Calu3 (cell line): ENCODE results near the gene FARS2. TPM values are rescaled to one million over a fixed set of nuclear protein-coding genes. Genes with fewer than 3 reads are reported as not detected.

Experiments used
- BruUV-seq: library from RNA; stranded (reverse); fragments of 400-500 nt; replicated peaks from 2 replicates; lab custom pipeline; 2021; lab: Mats Ljungman, UMichigan
- CTCF ChIA-PET: fragments of 300-600 bp; sonication (Branson Sonifier 250); formaldehyde crosslinking; loops from one replicate; lab custom pipeline; 2022; ENCODE audit warnings: antibody characterized with exemption; lab: Charles Lee
- DNase-seq: peaks from one replicate; pipeline ENCODE4 v3.0.0; 2022
- H3K27ac Mint-ChIP-seq: one replicate; pipeline ENCODE4 v1.8.0; 2022; ENCODE audit warnings: mixed read lengths; ENCODE audit not compliant: unreplicated experiment
- H3K27me3 Mint-ChIP-seq: one replicate; pipeline ENCODE4 v1.8.0; 2022; ENCODE audit warnings: mixed read lengths; ENCODE audit not compliant: unreplicated experiment
- H3K36me3 Mint-ChIP-seq: one replicate; pipeline ENCODE4 v1.8.0; 2022; ENCODE audit warnings: mild to moderate bottlenecking, moderate library complexity, mixed read lengths; ENCODE audit not compliant: insufficient read depth, unreplicated experiment
- H3K4me1 Mint-ChIP-seq: one replicate; pipeline ENCODE4 v1.8.0; 2022; ENCODE audit warnings: mild to moderate bottlenecking, low read depth, mixed read lengths; ENCODE audit not compliant: unreplicated experiment
- H3K4me3 Mint-ChIP-seq: one replicate; pipeline ENCODE4 v1.8.0; 2022; ENCODE audit warnings: mild to moderate bottlenecking, low read depth, moderate library complexity, mixed read lengths; ENCODE audit not compliant: unreplicated experiment
- H3K9me3 Mint-ChIP-seq: one replicate; pipeline ENCODE4 v1.8.0; 2022; ENCODE audit warnings: low read depth, mixed read lengths; ENCODE audit not compliant: unreplicated experiment
- CTCF ChIP-seq: fragments of 200-600 bp; IDR thresholded peaks from one replicate; pipeline ENCODE4 v1.8.0; 2022; ENCODE audit warnings: antibody characterized with exemption; ENCODE audit not compliant: unreplicated experiment
- intact Hi-C: fragments of 100-400 bp; cut with micrococcal nuclease; formaldehyde crosslinking; loops from one replicate; pipeline ENCODE4 v1.10.0; 2022; ENCODE audit not compliant: unreplicated experiment
- total RNA-seq: library from RNA; stranded (reverse); gene quantifications from 2 replicates; pipeline ENCODE4 v1.2.3, GENCODE V29; 2022

Gene FARS2
- total RNA-seq, 1 experiment from 2014 or later = 13.4 TPM

- no TSS peak for BruUV-seq
- intact Hi-C loops = no loop called here
- TF ChIP-seq CTCF = no peak
- no peak overlapping the region for H3K4me3 Mint-ChIP-seq
- H3K4me1 Mint-ChIP-seq = peaks cover 36% of the 10 kb centered on the region
- H3K27ac Mint-ChIP-seq = no peak overlapping the region
- no peaks in the 10 kb centered on the region for H3K27me3 Mint-ChIP-seq
- H3K9me3 Mint-ChIP-seq = no peaks in the 10 kb centered on the region
- no peaks in the 10 kb centered on the region for H3K36me3 Mint-ChIP-seq
- CTCF ChIA-PET = no interaction called here
- no peak for DNase-seq
Measured at GRCh38 chr6:5292154-5292553, 30.8 kb downstream of the FARS2 start.

DNA sequence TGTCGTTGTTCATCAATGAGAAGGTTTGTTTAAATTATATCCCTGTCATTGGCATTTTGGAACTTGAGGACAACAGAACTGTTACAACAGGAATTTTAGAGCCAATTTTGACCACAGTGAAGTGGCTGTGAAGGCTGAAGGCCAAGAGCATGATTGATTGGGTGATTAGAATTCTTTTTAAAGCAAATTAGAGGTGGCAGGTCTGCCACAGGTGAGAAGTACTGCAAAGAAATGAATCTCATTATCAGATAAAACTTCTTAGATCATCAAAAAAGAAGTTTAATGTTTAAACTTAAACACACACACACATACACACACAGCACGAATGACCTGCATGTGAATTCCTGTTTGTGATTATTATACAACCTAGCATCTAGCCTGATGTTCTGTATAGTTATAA, 32.4 kb downstream of the FARS2 start:
- DNase-seq = no peak
- TF ChIP-seq CTCF = no peak
- no peaks in the 10 kb centered on the region for H3K9me3 Mint-ChIP-seq
- no peaks in the 10 kb centered on the region for H3K36me3 Mint-ChIP-seq
- BruUV-seq = no TSS peak
- H3K27me3 Mint-ChIP-seq = no peaks in the 10 kb centered on the region
- no peak overlapping the region for H3K27ac Mint-ChIP-seq
- intact Hi-C loops = no loop called here
- CTCF ChIA-PET = no interaction called here
- H3K4me3 Mint-ChIP-seq = no peak overlapping the region
- H3K4me1 Mint-ChIP-seq = peaks cover 25% of the 10 kb centered on the region

DNA sequence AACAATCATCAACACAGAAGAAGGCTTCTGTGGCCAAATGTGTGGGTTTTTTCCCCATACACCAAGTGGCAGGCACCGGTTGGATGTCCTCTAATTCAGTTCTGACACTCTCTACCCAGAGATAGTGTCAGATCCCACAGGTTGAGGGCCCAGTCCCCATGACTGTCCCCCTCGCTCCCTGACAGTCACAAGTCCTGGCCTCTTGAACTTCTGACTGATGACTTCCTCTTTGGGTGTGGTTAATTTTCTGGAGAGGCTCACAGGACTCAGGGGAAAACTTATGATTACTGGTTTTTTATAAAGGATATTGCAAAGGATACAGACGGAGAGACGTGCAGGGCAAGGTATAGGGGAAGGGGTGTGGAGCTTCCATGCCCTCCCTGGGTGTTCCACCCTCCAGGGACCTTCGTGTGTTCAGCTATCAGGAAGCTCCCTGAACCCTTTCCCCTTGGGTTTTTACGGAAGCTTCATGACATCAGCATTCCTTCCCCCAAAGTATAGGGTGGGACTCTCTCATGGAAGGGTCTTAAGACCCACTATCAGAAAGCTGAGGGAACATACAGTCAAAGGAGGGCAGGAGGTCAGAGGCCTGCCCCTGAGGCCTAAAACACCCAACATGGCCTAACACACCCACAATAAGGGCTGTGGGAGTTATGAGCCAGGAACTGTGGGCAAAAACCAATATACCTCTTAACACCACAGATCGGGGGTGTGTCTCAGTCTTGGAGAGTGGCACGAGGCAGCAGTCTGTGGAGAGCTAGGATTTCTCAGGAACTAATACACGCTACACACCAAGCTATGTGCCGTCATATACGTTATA, 33.3 kb downstream of the FARS2 start:
- CTCF ChIA-PET = no interaction called here
- no peak overlapping the region for H3K27ac Mint-ChIP-seq
- intact Hi-C loops = no loop called here
- peaks cover 25% of the 10 kb centered on the region for H3K4me1 Mint-ChIP-seq
- no peak overlapping the region for H3K4me3 Mint-ChIP-seq
- H3K9me3 Mint-ChIP-seq = no peaks in the 10 kb centered on the region
- no TSS peak for BruUV-seq
- TF ChIP-seq CTCF = no peak
- no peaks in the 10 kb centered on the region for H3K36me3 Mint-ChIP-seq
- no peaks in the 10 kb centered on the region for H3K27me3 Mint-ChIP-seq
- no peak for DNase-seq

- Mint-ChIP-seq H3K27ac (no peak overlapping the region), H3K9me3 (no peaks in the 10 kb centered on the region), H3K4me1 (peaks cover 25% of the 10 kb centered on the region), H3K36me3 (no peaks in the 10 kb centered on the region), H3K4me3 (no peak overlapping the region), H3K27me3 (no peaks in the 10 kb centered on the region)
- TF ChIP-seq CTCF = no peak
- CTCF ChIA-PET = no interaction called here
- intact Hi-C loops = no loop called here
- no TSS peak for BruUV-seq
- DNase-seq = no peak
Measured at GRCh38 chr6:5295623-5296022, 34.3 kb downstream of the FARS2 start.
